ENCODE results near the gene MITF. TPM values are rescaled to one million over a fixed set of nuclear protein-coding genes. Genes with fewer than 3 reads are reported as not detected.

The MITF gene
- total RNA-seq, 2 experiments from 2014 or later = not detected

DNA sequence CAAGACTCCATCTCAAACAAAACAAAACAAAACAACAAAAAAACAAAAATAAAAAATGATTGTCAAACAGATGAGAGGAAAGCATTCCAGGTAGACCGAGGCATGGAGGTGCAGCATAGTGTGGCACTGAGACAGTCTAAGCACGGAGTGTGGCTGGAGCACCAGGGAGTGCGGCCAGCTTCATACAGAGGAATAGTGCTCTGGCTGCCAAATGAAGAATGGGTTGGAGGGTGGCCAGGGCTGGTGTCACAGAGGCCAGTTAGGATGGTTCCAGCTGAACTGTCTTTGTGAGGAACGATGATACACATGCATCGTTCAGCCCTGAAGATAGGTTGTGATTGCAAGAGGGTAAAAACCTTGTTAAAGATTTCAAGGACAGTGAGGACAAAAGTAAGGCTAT lies 28.3 kb downstream of the MITF start:
- no peak overlapping the region for H3K27ac ChIP-seq (ENCODE audit: low read depth, low read length, poor library complexity, severe bottlenecking)
- H3K4me1 ChIP-seq (ENCODE audit: insufficient read depth, low read length, poor library complexity, severe bottlenecking) = no peaks in the 10 kb centered on the region
- TF ChIP-seq EZH2phosphoT487 (IDR thresholded peaks at IDR 0.05; ENCODE audit: borderline replicate concordance, low read depth, low read length) = no peak
- TF ChIP-seq, protein P1, sequence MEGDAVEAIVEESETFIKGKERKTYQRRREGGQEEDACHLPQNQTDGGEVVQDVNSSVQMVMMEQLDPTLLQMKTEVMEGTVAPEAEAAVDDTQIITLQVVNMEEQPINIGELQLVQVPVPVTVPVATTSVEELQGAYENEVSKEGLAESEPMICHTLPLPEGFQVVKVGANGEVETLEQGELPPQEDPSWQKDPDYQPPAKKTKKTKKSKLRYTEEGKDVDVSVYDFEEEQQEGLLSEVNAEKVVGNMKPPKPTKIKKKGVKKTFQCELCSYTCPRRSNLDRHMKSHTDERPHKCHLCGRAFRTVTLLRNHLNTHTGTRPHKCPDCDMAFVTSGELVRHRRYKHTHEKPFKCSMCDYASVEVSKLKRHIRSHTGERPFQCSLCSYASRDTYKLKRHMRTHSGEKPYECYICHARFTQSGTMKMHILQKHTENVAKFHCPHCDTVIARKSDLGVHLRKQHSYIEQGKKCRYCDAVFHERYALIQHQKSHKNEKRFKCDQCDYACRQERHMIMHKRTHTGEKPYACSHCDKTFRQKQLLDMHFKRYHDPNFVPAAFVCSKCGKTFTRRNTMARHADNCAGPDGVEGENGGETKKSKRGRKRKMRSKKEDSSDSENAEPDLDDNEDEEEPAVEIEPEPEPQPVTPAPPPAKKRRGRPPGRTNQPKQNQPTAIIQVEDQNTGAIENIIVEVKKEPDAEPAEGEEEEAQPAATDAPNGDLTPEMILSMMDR (conservative IDR thresholded peaks at IDR 0.05; ENCODE audit: low read length) = no peak
- no peak for DNase-seq (ENCODE audit: low spot score)
- H3K4me2 ChIP-seq (ENCODE audit: low read length) = no peak overlapping the region
- no peaks in the 10 kb centered on the region for H3K79me2 ChIP-seq (ENCODE audit: insufficient read depth, low read depth, low read length)
- no peaks in the 10 kb centered on the region for H4K20me1 ChIP-seq (ENCODE audit: insufficient read depth, low read length)
- H2AFZ ChIP-seq (ENCODE audit: low read length) = no peak overlapping the region
- intact Hi-C loops (cut with micrococcal nuclease; ENCODE audit: unreplicated experiment) = no loop called here
- BruUV-seq (replicated peaks) = no TSS peak
- CTCF ChIA-PET (ENCODE audit: unreplicated experiment) = no interaction called here
- no peaks in the 10 kb centered on the region for H3K36me3 ChIP-seq (ENCODE audit: insufficient read depth, low read length)
- no peaks in the 10 kb centered on the region for H3K9me3 ChIP-seq (ENCODE audit: low read length)
- H3K9me2 ChIP-seq (ENCODE audit: insufficient read depth, low read length) = no peaks in the 10 kb centered on the region; the same call in 1 of the 2 replicates
- POLR2A ChIA-PET = no interaction called here
- no peak overlapping the region for H3K4me3 ChIP-seq (ENCODE audit: low read depth, low read length, poor library complexity, severe bottlenecking)

DNA sequence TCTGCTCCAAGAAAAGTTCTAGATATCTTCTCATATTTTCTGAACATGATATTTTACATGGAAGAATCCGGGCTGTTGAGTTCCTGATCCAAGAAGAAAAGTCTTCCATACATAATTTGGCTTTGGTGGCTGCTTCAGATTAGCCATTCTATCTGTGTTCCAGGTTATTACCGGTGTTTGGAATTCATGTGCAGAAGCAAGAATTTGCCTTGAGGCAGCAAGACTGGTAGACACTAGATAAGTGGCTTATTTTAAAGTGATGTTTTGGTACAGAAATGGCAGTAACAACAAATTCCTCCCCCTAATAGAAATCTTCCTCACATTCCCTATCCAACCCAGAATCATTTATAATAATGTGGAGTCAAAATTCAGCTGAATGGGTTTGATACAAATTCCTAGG lies 29.2 kb downstream of the MITF start:
- no TSS peak for BruUV-seq (replicated peaks)
- DNase-seq (ENCODE audit: low spot score) = no peak
- Histone ChIP-seq H3K9me3 (ENCODE audit: low read length) (no peaks in the 10 kb centered on the region), H3K4me2 (ENCODE audit: low read length) (no peak overlapping the region), H3K4me3 (ENCODE audit: low read depth, low read length, poor library complexity, severe bottlenecking) (no peak overlapping the region), H4K20me1 (ENCODE audit: insufficient read depth, low read length) (no peaks in the 10 kb centered on the region), H3K27ac (ENCODE audit: low read depth, low read length, poor library complexity, severe bottlenecking) (no peak overlapping the region), H3K79me2 (ENCODE audit: insufficient read depth, low read depth, low read length) (no peaks in the 10 kb centered on the region), H3K4me1 (ENCODE audit: insufficient read depth, low read length, poor library complexity, severe bottlenecking) (no peaks in the 10 kb centered on the region), H2AFZ (ENCODE audit: low read length) (no peak overlapping the region), H3K9me2 (ENCODE audit: insufficient read depth, low read length) (no peaks in the 10 kb centered on the region; the same call in 1 of the 2 replicates), H3K36me3 (ENCODE audit: insufficient read depth, low read length) (no peaks in the 10 kb centered on the region)
- POLR2A ChIA-PET = interaction anchor here (0.6 kb wide), 1 partner anchor 72 kb away, joined by 3 read pairs; no protein-coding TSS in a partner anchor
- TF ChIP-seq, protein P1 (conservative IDR thresholded peaks at IDR 0.05; ENCODE audit: low read length) = no peak
- CTCF ChIA-PET (ENCODE audit: unreplicated experiment) = no interaction called here
- intact Hi-C loops (cut with micrococcal nuclease; ENCODE audit: unreplicated experiment) = no loop called here

DNA sequence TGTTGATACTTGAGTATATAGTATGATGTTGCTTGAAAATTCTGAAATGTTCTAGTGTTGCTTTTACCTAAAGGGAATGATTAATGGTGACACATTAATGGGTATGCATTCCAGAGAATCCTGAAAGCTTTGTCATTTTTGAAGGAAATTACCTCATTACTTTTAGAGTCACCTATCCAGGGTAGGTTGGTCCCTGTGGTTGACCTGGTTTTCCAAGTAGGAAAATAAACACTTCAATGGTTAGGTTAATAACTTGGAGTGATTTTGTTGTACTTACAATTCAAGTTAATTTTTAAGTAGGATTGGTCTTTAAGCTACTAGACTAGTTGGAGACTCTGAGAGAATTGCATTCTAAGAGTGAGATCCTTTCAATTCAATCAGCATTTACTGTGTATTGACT lies 31.0 kb downstream of the MITF start:
- Histone ChIP-seq H3K27ac (ENCODE audit: low read depth, low read length, poor library complexity, severe bottlenecking) (no peak overlapping the region), H3K4me1 (ENCODE audit: insufficient read depth, low read length, poor library complexity, severe bottlenecking) (no peaks in the 10 kb centered on the region), H2AFZ (ENCODE audit: low read length) (no peak overlapping the region), H3K4me3 (ENCODE audit: low read depth, low read length, poor library complexity, severe bottlenecking) (no peak overlapping the region), H3K9me2 (ENCODE audit: insufficient read depth, low read length) (no peaks in the 10 kb centered on the region; the same call in 1 of the 2 replicates), H3K79me2 (ENCODE audit: insufficient read depth, low read depth, low read length) (no peaks in the 10 kb centered on the region), H3K4me2 (ENCODE audit: low read length) (no peak overlapping the region), H3K36me3 (ENCODE audit: insufficient read depth, low read length) (no peaks in the 10 kb centered on the region), H3K9me3 (ENCODE audit: low read length) (no peaks in the 10 kb centered on the region), H4K20me1 (ENCODE audit: insufficient read depth, low read length) (no peaks in the 10 kb centered on the region)
- ChIA-PET CTCF (ENCODE audit: unreplicated experiment) (no interaction called here), POLR2A (no interaction called here)
- BruUV-seq (replicated peaks) = no TSS peak
- intact Hi-C loops (cut with micrococcal nuclease; ENCODE audit: unreplicated experiment) = no loop called here
- no peak for DNase-seq (ENCODE audit: low spot score)
- no peak for TF ChIP-seq EZH2phosphoT487 (IDR thresholded peaks at IDR 0.05; ENCODE audit: borderline replicate concordance, low read depth, low read length)
- TF ChIP-seq, protein P1 (conservative IDR thresholded peaks at IDR 0.05; ENCODE audit: low read length) = no peak
